Measurements from ENCODE around the gene ETS1. TPM values are rescaled to one million over a fixed set of nuclear protein-coding genes. Genes with fewer than 3 reads are reported as not detected.

Gene ETS1
- total RNA-seq, 2 donors from 2014 or later: 61.0 to 62.5 TPM

DNA sequence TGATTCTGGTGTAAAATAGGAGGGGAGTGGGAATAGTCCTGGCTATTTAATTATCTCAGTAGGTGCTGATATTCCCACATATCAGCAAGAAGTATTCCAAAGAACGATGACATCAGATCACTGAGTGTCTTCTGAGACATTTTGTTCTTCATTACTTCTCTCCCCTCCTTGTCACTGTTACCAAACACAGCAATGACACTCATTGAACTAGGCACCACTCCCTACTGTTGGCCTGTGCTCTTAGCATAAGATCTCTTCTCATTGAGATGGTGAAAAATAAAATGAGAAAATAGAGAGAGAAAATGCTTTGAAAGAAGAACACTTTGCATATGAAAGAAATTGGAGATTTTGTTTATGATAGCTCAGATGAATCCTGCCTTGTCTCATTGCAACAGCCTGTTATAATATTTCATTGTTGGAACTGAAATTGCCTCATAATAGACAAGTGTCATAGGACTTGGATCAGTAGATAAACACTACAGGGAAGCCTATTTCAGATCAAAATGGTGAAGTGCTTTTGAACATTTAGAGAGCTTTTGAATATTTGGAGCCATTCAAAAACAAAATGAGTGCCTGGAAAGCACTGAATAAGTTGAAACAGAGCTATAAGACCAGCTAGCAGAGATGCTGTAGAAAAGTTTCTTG is 11.3 kb upstream of the ETS1 start:
- intact Hi-C loops (cut with DNase I): no loop called here

DNA sequence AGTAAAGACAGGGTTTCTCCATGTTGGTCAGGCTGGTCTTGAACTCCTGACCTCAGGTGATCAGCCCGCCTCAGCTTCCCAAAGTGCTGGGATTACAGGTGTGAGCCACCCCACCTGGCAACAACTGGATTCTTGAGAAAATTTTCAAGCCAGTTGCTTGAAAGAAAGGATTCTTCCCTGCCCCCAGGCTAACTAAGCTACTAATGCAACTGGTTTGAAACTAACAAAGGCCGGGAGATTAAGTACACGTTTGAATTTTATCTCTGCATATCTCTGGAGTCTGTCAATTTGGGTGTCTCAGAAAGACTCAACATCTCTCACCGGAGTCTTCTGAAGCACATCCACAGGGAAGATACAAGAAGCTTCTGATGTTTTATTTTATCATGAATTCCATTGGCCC is 10.7 kb upstream of the ETS1 start:
- DNase-seq (ENCODE audit: low spot score): no peak
- intact Hi-C loops (cut with DNase I): no loop called here

More for the DNA sequence above, 11.3 kb upstream of the ETS1 start:
- no peak for DNase-seq (ENCODE audit: low spot score)

DNA sequence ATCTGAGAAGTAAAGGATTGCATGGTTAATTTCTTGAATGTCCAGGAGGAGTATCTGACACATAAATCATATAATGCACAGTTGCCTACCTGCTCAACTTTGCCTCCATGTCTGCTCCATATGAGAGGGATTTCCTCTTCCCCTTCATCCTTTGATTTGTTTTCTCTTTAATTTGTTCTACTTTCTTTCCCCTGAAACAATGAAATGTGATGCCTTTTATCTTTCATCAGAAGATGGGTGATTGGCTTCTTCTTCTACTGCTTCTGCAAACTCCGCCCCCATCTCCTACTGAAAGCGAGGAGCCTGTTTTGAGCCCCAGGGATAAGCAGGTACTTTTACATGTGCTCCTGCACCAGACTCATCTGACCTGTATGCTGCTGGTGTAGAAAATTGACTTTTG is 9.9 kb upstream of the ETS1 start:
- no peak for DNase-seq (ENCODE audit: low spot score)
- intact Hi-C loops (cut with DNase I): no loop called here

DNA sequence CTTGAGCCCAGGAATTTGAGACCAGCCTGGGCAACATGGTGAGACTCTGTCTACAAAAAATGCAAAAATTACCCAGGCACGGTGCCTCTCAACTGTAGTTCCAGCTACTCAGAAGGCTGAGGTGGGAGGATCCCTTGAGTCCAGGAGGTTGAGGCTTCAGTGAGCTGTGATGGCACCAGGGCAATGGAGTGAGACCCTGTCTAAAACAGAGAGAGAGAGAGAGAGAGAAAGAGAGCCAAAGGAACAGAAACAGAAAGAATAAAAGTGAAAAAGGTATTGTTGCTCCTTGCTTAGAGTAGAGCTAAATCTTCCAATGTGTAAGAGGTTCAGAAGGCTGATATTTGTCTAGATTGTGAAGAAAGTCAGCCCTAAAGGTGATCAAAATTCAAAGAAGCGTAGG is 8.9 kb upstream of the ETS1 start:
- DNase-seq (ENCODE audit: low spot score): no peak
- intact Hi-C loops (cut with DNase I): no loop called here

DNA sequence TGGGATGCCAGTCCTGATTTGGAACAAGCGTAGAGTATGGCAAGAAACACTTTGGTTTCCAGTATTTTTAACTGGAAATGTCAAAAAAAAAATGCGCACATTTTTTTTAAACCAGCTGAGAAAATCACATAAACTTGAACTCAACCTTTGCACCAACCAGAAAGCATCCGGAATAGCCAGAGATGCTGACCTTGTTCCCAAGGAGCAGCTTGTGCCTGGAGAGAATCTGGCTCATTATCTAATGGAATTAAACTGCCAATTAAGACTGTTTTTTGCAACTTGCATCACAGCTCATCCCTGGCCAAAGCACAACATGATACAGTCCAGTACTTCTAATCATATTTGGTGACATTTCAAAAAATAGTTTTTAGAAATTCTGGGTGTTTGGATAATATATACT is 8.4 kb upstream of the ETS1 start:
- DNase-seq (ENCODE audit: low spot score): no peak
- intact Hi-C loops (cut with DNase I): no loop called here

DNA sequence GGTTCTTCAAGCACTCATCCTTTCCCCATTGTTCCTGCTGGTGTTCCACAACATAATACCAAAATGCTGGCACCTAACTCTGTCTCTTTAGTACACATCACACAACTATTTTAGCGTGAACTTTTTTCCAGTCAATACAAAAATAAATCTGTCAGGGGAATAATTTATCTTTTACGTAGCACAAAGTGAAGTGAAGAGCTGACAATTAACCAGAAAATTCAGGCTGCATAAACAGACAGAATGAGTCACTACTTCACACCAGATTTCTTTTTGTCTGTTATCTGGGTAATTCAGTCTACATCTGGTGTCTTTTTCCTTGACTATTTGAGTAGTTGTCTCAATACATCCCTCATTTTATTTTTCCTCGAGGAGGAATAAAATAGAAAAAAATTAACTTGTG is 7.9 kb upstream of the ETS1 start:
- intact Hi-C loops (cut with DNase I): no loop called here
- DNase-seq (ENCODE audit: low spot score): no peak

DNA sequence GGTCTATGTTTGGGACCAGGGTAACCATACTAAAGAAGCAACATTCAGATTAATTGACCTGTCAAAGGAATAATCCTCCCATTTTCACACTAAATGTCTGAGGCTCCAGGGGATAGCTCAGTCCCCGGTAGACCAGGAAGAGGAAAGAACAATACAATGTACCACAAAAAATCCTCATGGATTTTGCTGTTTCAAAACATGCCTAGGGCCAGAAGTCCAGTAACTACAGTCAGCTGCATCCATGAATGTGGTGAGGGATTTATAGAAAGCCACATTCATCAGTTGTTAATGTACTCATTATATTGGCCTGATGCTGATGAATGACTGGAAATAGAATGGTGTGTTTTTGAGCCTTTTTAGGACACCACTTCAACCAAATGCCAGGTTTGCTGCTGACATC is 6.9 kb upstream of the ETS1 start:
- DNase-seq (ENCODE audit: low spot score): no peak
- intact Hi-C loops (cut with DNase I): no loop called here

DNA sequence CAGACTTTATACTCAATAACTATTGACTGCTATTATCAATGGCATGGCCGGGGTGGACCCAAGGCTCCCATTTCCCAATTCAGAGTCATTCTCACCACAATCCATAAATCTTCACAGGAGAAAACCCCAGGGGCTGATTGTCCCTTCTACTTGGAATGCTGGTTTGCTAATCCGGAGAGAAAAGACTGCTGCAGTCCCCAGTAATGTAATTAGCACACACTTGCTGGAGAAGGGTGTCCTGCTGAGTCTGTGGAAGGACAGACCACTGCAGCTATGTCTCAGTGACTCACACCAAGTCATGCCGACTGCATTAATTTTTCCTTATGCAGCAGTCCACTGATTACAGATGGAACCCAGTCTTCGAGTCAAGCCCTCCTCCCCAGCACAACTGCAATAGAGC is 5.9 kb upstream of the ETS1 start:
- intact Hi-C loops (cut with DNase I): no loop called here
- DNase-seq (ENCODE audit: low spot score): no peak

DNA sequence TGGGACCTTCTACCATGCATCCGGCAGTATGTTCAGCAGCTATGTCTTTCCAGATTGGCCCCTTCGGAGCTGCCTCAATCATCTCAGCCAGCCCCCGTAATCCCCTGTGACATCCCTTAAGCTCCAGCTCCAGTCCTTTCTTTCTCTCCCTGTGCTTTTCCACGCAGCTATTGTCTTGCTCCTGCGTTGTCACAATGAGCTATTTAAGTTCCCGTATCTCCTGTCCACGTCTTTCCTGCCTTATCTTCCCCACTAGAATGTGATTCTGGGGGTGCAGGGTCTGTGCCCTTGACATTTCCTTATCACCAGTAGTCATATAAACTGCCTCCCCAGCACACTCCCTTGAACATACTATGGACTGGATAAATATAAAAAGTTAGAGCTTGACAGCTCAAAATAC is 5.1 kb upstream of the ETS1 start:
- intact Hi-C loops (cut with DNase I): no loop called here

DNA sequence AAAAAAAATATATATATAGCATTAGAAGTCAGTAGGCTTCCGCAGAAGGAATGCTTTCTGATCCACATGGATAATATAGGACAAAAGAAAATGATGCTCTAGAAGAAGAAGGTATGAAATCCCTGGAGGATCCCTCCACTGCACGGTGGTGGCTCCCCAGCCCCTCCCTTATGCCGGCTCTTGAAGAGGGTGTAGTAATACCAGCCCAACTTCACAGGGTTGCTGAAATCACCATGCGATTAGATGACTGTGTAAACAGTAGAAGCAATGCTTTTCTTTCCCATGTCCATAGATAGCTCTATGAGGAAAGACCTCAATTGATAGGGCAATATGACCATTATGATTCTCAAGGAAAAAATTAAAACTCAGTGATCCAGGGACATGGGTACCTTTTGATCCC is 3.2 kb upstream of the ETS1 start:
- DNase-seq (ENCODE audit: low spot score): no peak
- intact Hi-C loops (cut with DNase I): no loop called here

More for the DNA sequence above, 5.1 kb upstream of the ETS1 start:
- DNase-seq (ENCODE audit: low spot score): no peak

DNA sequence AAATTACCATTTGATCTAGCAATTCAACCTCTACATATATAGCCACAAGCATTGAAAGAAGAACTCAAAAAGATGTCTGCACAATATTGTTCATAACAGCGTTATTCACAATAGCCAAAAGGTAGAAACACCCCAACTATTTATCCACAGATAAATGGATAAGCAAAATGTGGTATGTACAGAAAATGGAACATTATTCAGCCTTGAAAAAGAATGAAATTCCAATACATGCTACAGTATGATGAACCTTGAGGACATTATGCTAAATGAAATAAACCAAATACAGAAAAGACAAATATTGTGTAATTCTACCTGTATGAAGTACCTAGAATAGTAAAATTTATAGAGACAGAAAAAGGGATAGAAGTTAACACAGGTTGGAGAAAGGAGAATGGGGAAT is 2.6 kb upstream of the ETS1 start:
- intact Hi-C loops (cut with DNase I): no loop called here
- no peak for DNase-seq (ENCODE audit: low spot score)

DNA sequence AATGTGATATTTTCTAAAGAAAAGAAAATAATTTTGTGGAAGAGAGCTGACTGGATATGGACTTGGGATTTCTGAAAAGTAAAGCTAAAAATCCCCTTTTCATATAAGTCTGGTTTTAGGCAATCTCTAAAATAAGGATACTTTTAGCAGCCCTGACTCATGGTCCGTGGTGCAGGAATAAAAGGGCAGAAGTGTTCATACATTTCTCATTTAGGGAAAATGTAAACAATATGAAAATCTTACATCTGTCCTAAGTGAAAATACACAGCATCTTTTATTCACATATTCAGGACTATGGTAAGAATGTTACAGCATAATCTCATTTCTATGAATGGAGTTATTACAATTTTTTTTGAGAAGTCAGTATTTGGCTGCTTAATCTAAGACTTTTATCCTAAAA is 735 bp upstream of the ETS1 start:
- intact Hi-C loops (cut with DNase I): no loop called here
- DNase-seq (ENCODE audit: low spot score): no peak

DNA sequence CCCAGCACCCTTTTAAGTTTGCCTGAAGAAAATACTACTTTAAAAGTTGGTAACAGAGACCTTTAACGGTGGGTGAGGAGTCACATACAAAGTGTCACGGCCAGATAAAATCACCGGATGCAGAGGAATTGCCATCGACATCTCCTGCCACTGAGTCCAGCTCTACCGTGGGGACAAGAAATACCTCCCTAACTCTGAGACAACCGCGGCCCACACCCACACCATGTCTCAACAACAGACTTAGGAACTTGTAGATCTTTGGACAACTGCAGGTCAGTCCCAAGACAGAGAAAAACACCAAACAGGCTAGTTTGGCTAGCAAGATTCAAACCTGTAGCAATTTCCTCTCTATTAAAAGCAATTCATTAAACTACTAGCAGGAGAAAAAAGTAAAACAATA is 669 bp downstream of the ETS1 start:
- intact Hi-C loops (cut with DNase I): no loop called here
- DNase-seq (ENCODE audit: low spot score): no peak

DNA sequence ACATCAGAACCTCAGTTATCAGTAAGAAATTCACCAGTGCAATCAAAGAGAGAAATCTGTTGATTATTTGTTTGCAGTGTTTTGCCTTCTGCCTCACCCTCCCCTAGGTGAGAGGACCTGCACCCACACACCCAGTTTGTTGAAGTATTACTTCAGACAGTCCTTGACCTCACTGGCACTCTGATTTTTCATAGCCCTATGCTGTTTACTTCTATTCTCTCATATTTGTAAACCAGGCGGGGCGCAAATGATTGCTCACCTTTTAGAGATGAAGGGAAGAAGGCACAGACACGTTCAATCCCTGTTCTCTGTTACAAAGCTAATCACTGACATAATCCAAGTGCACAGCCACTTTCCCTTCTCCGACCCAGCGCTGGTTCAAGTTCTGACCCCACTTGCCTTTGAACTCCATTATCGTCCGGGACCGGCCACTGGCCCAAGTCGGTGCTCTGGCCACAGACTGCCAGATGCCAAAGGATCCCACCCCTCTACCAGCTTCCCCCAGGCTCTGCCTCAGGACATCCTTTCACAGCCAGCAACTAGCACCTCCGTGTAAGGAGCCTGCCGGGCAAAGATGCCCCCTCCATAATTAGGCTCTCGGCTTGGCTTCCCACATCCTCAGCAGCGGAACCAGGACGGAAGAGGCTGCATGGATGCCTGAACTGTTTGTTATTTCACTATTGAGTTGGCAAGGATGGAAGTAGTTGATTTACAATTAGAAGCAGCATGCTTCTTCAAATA is 1.7 kb downstream of the ETS1 start:
- intact Hi-C loops (cut with DNase I): no loop called here
- no peak for DNase-seq (ENCODE audit: low spot score)

DNA sequence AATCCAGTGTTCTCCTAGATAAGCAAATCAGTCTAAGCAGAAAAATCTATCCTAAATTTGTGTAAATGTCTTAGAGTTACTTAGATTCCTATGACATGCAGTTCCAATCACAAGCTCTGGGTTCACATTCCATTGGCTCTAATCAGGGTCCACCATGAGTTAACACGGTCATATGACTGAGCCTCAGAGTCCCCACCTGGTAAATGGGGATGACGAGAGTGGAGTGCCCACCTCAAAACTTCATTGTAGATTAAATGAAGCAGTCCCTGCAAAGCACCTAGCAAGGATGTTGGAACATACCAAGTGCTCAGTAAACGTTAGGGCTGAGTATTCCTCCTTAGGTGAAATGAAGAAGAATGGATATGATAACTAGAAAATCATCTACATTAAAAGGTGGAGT is 3.1 kb downstream of the ETS1 start:
- intact Hi-C loops (cut with DNase I): loop anchor here in 1 of 2 donors (1.0 kb wide), 1 partner anchor 18 kb away; no protein-coding TSS in a partner anchor
- DNase-seq (ENCODE audit: low spot score): no peak

DNA sequence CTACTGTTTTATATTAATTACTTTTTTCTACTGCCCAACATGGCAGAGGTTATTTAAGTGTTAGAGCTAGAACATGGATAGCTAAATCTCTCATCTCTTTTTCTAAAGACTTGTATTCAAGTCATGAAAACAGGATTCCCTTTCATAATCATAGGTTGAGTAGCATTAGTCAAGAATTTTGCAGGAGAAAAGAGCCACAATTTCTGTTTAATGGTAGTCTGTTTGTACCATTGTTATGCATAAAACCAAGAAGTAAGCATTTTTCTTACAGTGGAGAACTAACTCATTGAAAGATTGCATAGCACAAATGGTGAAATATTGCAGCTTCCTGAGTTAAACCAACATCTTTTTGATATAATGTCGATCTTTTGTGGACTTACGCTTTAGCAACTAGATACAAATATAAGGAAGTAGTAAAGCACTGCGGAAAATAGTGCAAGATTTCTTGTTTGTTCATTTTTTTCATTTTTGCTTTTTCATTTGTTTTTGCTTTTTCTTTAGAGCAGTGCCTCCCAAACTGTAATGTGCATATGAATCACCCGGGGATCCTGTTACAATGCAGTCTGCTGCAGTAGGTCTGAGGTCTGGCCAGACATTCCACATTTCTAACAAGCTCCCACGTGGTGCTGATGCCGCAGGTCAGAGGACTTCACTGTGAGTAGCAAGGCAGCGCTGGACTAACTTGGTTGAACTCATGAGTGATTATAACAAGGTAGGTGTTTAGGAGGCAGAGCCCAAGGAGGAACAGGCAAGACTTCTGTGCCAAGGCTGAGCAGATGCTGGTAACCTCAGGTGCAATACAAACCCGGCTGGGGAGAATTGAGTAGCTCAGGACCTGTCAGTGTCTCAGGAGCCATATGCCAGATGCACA is 4.6 kb downstream of the ETS1 start:
- no peak for DNase-seq (ENCODE audit: low spot score)
- intact Hi-C loops (cut with DNase I): no loop called here

DNA sequence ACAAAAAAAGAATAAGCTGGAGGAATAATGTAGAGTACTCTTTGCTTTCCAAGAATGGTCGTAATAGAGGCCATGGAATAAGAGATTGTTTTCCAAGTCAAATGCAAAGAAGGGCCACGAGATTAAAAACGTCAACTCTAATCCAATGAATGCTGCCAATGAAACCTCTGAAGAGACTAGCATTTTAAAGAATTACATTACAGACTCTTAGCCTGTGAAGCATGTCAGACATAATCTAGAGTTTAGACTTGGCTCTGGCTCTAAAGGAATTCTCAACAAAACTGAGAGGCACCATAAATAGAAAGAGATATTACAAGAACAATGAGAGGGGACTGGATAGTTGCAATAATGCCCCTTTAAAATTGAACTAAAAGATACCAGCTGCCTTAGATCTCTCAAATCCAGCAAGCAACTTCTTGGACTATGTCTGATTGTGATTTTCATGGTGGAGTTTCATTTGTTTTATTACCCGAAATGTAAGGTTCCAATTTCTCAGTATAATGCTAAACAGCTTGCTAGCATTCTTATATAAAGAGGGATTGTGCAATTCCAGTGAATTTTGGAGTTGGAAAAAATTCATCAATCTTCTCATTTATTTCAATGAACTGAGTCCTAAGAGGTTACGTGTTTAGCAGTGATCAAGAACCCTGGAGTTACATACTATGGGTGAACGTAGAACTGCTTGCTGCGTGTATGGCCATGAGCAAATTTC is 5.6 kb downstream of the ETS1 start:
- no peak for DNase-seq (ENCODE audit: low spot score)

DNA sequence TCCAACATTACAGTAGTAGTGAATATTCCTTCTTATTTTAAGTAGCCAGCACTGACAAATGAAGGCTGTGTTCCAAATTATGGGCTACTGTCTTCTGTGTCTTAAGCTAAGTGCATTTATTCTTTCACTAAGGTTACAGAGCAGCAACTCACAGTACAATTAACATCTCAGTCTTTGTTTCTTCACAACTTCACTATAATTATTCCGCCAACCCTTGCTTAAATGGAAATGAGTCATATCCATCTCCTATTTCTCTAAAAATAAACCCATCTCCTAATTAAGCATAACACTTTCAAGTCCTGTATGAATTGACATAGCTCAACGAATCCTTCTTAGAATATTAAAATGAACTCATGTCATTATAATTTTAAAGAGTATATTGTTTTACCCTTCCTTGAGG is 6.7 kb downstream of the ETS1 start:
- intact Hi-C loops (cut with DNase I): no loop called here

More for the DNA sequence above, 5.6 kb downstream of the ETS1 start:
- intact Hi-C loops (cut with DNase I): no loop called here

DNA sequence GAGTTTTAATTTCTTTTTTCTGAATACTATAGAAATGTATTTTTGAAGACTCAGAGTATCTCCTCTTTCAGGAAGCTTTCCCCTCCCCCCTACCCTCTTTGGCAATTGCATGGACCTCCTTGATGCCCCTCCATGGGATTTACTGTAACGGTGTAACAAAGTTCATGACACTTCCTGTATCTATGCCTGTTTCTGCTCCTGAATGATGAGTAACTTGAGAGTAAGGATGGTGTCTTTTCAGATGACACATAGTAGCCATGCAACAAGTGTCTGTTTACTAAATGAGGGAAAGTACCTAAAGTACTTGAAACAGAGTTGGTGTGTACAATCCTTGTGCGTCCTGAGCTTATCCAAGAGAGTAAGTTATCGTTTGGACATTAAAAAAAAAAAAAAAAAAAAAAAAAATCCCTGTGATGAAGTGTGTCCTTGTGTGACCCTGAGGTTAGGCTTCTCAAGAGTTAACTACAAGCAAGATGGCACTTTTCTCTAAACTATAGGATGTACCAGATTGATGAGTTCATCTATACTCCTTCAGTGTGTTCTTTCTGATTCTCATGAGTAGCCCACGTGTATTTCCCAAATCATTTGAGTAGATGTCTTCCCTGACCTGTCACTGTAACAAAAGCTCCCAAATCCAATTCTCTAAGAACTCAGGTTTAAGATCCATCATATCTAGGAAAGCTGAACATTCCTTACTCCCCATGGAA is 7.4 kb downstream of the ETS1 start:
- intact Hi-C loops (cut with DNase I): no loop called here
- DNase-seq (ENCODE audit: low spot score): no peak

More for the DNA sequence above, 6.7 kb downstream of the ETS1 start:
- DNase-seq (ENCODE audit: low spot score): no peak
